WI38 (cell line): Measurements from ENCODE around the gene CNNM2.
"Not testable (repeated sequence)": the region's sequence is repeated elsewhere in the genome, so short reads cannot be mapped to it uniquely, and the experiment has no call there.

Source experiments
- H3K4me3 ChIP-seq: 2 replicates; pipeline ENCODE4 v1.5.1; 2011; ENCODE audit warnings: low read depth, mild to moderate bottlenecking, control low read depth, low read length
- CTCF ChIP-seq: IDR thresholded peaks from 2 replicates; pipeline ENCODE4 v1.5.1; 2012; ENCODE audit warnings: low read depth, mild to moderate bottlenecking, control low read depth, low read length

The CNNM2 gene

GRCh38 chr10:103125323-103126267 is 207.5 kb downstream of the CNNM2 start:
- TF ChIP-seq CTCF = no peak
- H3K4me3 ChIP-seq = no peak overlapping the region

GRCh38 chr10:103127241-103127640 is 209.1 kb downstream of the CNNM2 start:
- H3K4me3 ChIP-seq = no peak overlapping the region

GRCh38 chr10:103130180-103130579 is 212.1 kb downstream of the CNNM2 start:
- H3K4me3 ChIP-seq = not testable (repeated sequence)

More at GRCh38 chr10:103127241-103127640, 209.1 kb downstream of the CNNM2 start:
- no peak for TF ChIP-seq CTCF

GRCh38 chr10:103130910-103131309 is 212.8 kb downstream of the CNNM2 start:
- TF ChIP-seq CTCF = no peak
- no peak overlapping the region for H3K4me3 ChIP-seq

- H3K4me3 ChIP-seq = not testable (repeated sequence)
These were observed 217.1 kb downstream of the CNNM2 start for GRCh38 chr10:103135168-103135567.

- TF ChIP-seq CTCF = no peak
- H3K4me3 ChIP-seq = no peak overlapping the region
These were observed 221.7 kb downstream of the CNNM2 start for GRCh38 chr10:103139803-103140202.
